Vagina (tissue), 2 donors: ENCODE results near the gene CSNK2A1. TPM values are rescaled to one million over a fixed set of nuclear protein-coding genes. Genes with fewer than 3 reads are reported as not detected.

Experiments used
- DNase-seq, 2 donors: peaks; one replicate each; pipeline ENCODE4 v3.0.0-alpha.2; 2017; ENCODE audit errors: extremely low spot score in 2 of 2
- H3K27ac ChIP-seq: fragments of 200-600 bp; sonication (generic); one replicate; pipeline ENCODE4 v1.5.1; 2019
- H3K27me3 ChIP-seq: fragments of 200-600 bp; sonication (generic); one replicate; pipeline ENCODE4 v1.5.1; 2019
- H3K36me3 ChIP-seq, 2 donors: fragments of 200-600 bp; sonication (generic); one replicate each; pipeline ENCODE4 v1.5.1; 2017 to 2019
- H3K4me1 ChIP-seq: fragments of 200-600 bp; sonication (generic); one replicate; pipeline ENCODE4 v1.5.1; 2019
- H3K4me3 ChIP-seq, 2 donors: fragments of 200-600 bp; sonication (generic); 1 replicate in 1 of 2; 2 replicates in 1 of 2; pipeline ENCODE4 v1.5.1; 2016 to 2019
- H3K9me3 ChIP-seq: fragments of 200-600 bp; sonication (generic); one replicate; pipeline ENCODE4 v1.5.1; 2019
- POLR2A ChIP-seq, 2 donors: fragments of 450-650 bp; IDR thresholded peaks; one replicate each; pipeline ENCODE4 v1.6.1; 2017; ENCODE audit warnings: antibody characterized with exemption in 2 of 2, mild to moderate bottlenecking in 2 of 2, moderate library complexity in 2 of 2
- POLR2AphosphoS5 ChIP-seq, 2 donors: sonication (generic); formaldehyde crosslinking; IDR thresholded peaks; one replicate each; pipeline ENCODE4 v1.9.0; 2017; ENCODE audit warnings: antibody characterized with exemption in 2 of 2, mild to moderate bottlenecking in 2 of 2, low read depth in 1 of 2; ENCODE audit not compliant: insufficient read depth in 1 of 2
- intact Hi-C: fragments of 100-400 bp; cut with DNase I; formaldehyde crosslinking; loops from one replicate; pipeline ENCODE4 v1.15.1; 2023
- total RNA-seq: library from RNA; depleted of rRNA; stranded (reverse); fragments of >200 nt; gene quantifications from one replicate; pipeline ENCODE4 v1.2.3, GENCODE V29; 2016
- TF ChIP-seq, protein P1 (sequence below), 3 experiments: fragments of 450-650 bp in 2 of 3; fragments of 200-600 bp in 1 of 3; sonication (generic) in 1 of 3; IDR thresholded peaks; one replicate each; pipeline ENCODE4 v1.5.1; 2017 to 2019; ENCODE audit warnings: antibody characterized with exemption in 3 of 3, mild to moderate bottlenecking in 2 of 3, moderate library complexity in 2 of 3

The CSNK2A1 gene
- total RNA-seq, 1 donor from 2014 or later = 70.0 TPM

DNA sequence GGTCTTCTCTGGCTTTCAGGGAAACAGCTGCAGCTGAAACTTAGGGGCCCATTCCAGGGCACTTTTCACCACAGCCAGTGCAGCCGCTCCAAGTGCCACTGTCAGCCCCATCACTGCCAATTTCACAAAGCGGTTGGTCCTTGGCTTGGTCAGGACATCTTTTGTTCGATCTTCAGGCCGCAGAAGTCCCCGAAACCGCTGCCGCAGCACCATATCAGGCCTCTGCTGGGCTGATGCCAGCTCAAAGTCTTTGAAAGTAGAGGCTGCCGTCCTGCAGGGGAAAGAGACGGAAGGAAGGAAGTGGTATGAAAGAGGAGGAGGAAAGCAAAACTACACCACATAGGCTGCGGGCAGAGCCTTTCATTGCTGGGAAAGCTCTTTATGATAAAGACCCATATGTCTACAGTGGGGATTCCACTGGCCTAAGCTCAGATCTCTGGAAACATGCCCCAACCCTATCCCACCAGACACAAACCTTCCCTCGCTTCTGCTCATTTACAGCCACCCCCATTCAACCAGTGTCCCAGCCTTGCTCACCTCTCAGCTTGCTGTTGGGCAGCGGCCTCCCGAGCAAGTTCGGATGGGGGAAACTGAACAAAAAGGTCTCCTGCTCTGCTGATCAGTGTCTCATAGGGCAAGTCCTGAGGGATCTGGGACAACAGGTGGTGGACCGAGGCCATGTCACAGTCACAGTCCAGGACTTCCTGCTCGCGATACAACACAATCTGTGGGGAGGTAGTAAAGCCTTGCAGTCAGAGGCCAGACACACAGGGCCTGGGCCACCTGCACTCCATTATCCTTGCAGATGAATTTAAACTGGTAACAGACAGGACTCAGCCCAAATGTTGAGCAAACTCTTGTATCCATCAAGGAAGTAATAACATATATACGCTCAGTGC, 104.8 kb downstream of the CSNK2A1 start:
- TF ChIP-seq POLR2AphosphoS5 (IDR thresholded peaks at IDR 0.05; ENCODE audit: insufficient read depth in 1 of 2, low read depth in 1 of 2) = no peak
- Histone ChIP-seq H3K4me1 (peaks cover 10% of the 10 kb centered on the region), H3K4me3 (no peak overlapping the region), H3K27ac (no peak overlapping the region), H3K27me3 (no peaks in the 10 kb centered on the region), H3K9me3 (no peaks in the 10 kb centered on the region), H3K36me3 (peaks cover 0 to 77% of the 10 kb centered on the region in 2 donors)
- intact Hi-C loops = no loop called here
- no peak for DNase-seq

DNA sequence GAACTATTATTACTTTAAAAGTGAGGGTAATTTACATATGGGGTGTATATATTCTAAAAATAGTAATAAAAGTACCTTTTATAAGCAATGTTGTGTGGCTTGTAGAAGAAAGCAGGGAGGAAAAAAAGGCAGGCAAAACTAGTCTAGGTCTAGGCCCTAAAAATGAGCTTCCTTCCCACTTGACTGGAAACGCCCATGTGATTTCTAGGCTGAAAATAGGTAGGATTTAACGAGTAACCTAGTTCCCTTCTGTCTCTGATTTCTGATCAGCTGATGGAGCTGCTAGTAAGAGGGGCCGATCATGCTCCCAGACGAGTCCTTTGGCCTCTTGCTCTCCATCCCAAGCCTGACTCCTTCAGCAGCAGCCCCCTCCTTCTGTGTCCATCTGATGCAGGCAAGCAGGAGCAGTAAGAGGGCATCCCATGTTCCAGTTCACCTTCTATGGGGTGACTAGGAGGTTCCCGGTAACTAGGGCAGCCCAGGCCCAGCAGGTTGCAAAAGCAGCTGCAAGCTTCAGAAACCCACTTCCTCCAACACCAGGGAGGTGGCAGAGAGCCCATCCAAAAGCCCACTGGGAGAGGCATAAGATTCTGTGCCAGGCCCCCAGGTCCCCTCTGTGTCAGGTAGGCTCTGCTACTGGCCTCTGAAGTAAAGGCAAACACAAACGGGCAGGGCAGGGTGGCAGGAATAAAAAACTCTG, 105.7 kb downstream of the CSNK2A1 start:
- TF ChIP-seq POLR2AphosphoS5 (IDR thresholded peaks at IDR 0.05; ENCODE audit: insufficient read depth in 1 of 2, low read depth in 1 of 2) = no peak
- TF ChIP-seq, protein P1, sequence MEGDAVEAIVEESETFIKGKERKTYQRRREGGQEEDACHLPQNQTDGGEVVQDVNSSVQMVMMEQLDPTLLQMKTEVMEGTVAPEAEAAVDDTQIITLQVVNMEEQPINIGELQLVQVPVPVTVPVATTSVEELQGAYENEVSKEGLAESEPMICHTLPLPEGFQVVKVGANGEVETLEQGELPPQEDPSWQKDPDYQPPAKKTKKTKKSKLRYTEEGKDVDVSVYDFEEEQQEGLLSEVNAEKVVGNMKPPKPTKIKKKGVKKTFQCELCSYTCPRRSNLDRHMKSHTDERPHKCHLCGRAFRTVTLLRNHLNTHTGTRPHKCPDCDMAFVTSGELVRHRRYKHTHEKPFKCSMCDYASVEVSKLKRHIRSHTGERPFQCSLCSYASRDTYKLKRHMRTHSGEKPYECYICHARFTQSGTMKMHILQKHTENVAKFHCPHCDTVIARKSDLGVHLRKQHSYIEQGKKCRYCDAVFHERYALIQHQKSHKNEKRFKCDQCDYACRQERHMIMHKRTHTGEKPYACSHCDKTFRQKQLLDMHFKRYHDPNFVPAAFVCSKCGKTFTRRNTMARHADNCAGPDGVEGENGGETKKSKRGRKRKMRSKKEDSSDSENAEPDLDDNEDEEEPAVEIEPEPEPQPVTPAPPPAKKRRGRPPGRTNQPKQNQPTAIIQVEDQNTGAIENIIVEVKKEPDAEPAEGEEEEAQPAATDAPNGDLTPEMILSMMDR (IDR thresholded peaks at IDR 0.05) = no peak
- Histone ChIP-seq H3K4me3 (no peak overlapping the region), H3K4me1 (peaks cover 10% of the 10 kb centered on the region), H3K27me3 (no peaks in the 10 kb centered on the region), H3K36me3 (peaks cover 0 to 74% of the 10 kb centered on the region in 2 donors), H3K27ac (no peak overlapping the region), H3K9me3 (no peaks in the 10 kb centered on the region)
- no peak for DNase-seq
- intact Hi-C loops = no loop called here

DNA sequence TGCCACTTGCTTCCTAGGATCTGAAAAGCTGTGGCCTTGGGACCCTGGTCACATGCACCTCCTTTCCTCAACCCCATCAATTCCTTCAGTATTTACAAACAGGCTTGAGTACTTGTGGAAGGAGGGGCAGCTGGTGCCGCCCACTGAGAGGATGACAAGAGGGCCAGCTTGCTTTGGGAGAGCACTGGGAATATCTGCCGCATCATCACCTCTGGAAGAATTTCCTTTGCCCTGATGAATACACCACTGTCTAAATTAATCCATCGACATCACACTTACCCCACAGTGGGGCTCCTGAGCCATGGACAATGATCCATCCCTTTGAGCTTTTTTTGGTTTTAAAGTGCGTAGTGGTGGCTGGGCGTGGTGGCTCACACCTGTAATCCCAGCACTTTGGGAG, 107.1 kb downstream of the CSNK2A1 start:
- Histone ChIP-seq H3K4me1 (peaks cover 10% of the 10 kb centered on the region), H3K9me3 (no peaks in the 10 kb centered on the region), H3K27ac (no peak overlapping the region), H3K27me3 (no peaks in the 10 kb centered on the region), H3K36me3 (peaks cover 0 to 62% of the 10 kb centered on the region in 2 donors), H3K4me3 (no peak overlapping the region)
- intact Hi-C loops = no loop called here
- TF ChIP-seq POLR2A (IDR thresholded peaks at IDR 0.05) (no peak), POLR2AphosphoS5 (IDR thresholded peaks at IDR 0.05; ENCODE audit: insufficient read depth in 1 of 2, low read depth in 1 of 2) (no peak)
- TF ChIP-seq, protein P1 (IDR thresholded peaks at IDR 0.05) = no peak
- no peak for DNase-seq

DNA sequence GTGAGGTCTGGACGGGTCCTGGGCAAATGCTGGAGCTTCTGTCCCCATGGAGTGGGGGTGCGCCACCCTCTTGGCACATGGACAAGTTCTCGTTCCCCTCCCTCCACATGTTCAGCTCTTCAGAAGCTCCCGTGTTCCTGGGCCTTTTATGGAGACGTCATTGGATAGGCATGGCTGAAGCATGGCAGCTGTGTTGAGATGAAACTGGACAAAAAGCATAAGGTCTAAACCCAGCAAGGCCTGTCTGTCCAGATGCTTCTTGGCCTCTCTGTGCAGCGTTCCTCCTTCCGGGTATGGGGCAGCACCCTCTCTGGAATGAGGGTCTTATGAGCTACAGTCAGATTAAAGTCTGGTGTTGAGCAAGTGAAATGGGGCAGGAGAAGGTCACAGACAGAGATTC, 108.0 kb downstream of the CSNK2A1 start:
- H3K9me3 ChIP-seq = no peaks in the 10 kb centered on the region
- H3K27ac ChIP-seq = no peak overlapping the region
- no peak for TF ChIP-seq POLR2A (IDR thresholded peaks at IDR 0.05)
- TF ChIP-seq, protein P1 (IDR thresholded peaks at IDR 0.05) = no peak
- no peak for TF ChIP-seq POLR2AphosphoS5 (IDR thresholded peaks at IDR 0.05; ENCODE audit: insufficient read depth in 1 of 2, low read depth in 1 of 2)
- intact Hi-C loops = no loop called here
- peaks cover 0 to 59% of the 10 kb centered on the region in 2 donors for H3K36me3 ChIP-seq
- H3K4me1 ChIP-seq = peaks cover 10% of the 10 kb centered on the region
- H3K4me3 ChIP-seq = no peak overlapping the region
- H3K27me3 ChIP-seq = no peaks in the 10 kb centered on the region
- DNase-seq = no peak

DNA sequence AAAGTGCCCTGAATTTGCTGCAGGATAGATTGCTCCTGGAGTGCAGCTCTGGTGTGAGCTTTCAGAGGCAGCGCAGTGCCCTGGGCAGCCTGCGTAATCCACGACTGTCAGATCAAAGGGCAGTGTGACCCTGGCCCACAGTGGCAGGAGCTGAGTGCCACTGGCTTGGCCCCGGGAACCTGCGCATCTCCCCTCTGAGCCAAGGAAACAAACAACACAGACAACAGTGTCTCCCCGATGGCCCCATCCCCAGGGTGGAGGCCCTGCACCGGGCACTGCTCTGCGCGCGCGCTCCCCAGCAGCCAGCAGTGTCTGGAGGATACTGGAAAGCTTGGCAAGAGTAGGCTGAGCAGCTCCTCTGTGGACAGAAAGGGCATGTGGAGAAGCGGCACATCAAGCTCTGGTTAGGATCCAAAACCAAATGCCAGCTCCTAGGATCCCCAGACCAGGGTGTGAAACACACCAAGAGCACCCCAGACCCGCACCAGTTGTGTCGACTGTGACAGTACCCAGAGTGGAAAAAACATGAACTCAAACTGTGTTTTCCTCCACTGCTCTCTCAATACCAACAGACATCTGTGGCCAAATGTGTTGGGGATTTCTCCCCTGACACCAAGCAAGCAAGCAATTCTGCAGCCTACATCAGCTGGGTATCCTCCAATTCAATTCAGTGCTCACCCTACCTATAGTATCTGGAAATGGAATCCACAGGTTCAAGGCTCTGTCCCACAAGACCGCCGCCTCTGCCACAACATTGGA, 108.8 kb downstream of the CSNK2A1 start:
- TF ChIP-seq POLR2AphosphoS5 (IDR thresholded peaks at IDR 0.05; ENCODE audit: insufficient read depth in 1 of 2, low read depth in 1 of 2) (no peak), POLR2A (IDR thresholded peaks at IDR 0.05) (no peak)
- TF ChIP-seq, protein P1 (IDR thresholded peaks at IDR 0.05) = no peak
- H3K36me3 ChIP-seq = peaks cover 0 to 59% of the 10 kb centered on the region in 2 donors
- intact Hi-C loops = no loop called here
- H3K4me1 ChIP-seq = peaks cover 10% of the 10 kb centered on the region
- H3K27ac ChIP-seq = no peak overlapping the region
- no peaks in the 10 kb centered on the region for H3K27me3 ChIP-seq
- H3K4me3 ChIP-seq = no peak overlapping the region
- DNase-seq = no peak
- H3K9me3 ChIP-seq = no peaks in the 10 kb centered on the region
